ENCODE data around the gene COMMD3. TPM values are rescaled to one million over a fixed set of nuclear protein-coding genes. Genes with fewer than 3 reads are reported as not detected.
A peak's percentile ranks its signal among the peaks of the same experiment; 100 is the strongest.

COMMD3 gene
- total RNA-seq, 1 experiment from 2014 or later, result 43.5 TPM

- no peak for DNase-seq
- no peaks in the 10 kb centered on the region for H3F3A ChIP-seq (ENCODE audit: insufficient read depth, low read depth)
- no peak for TF ChIP-seq CTCF (conservative IDR thresholded peaks at IDR 0.05)
- TF ChIP-seq EZH2 (IDR thresholded peaks at IDR 0.05; ENCODE audit: low read depth), result no peak
- H3K9me2 ChIP-seq (ENCODE audit: insufficient read depth), result no peaks in the 10 kb centered on the region
- H3K4me3 ChIP-seq, result peak overlapping the region; percentile 84
- no TSS peak for BruUV-seq (replicated peaks)
- intact Hi-C loops (cut with micrococcal nuclease; ENCODE audit: unreplicated experiment), result loop anchor here (2.0 to 5.0 kb wide), 2 partner anchors 87 to 161 kb away; no protein-coding TSS in a partner anchor
- peak overlapping the region; percentile 91 for H2AFZ ChIP-seq
- H3K79me2 ChIP-seq (ENCODE audit: low read depth), result no peaks in the 10 kb centered on the region
- CTCF ChIA-PET, result no interaction called here
- H3K36me3 ChIP-seq (ENCODE audit: low read depth), result no peaks in the 10 kb centered on the region
- POLR2A ChIA-PET (ENCODE audit: unreplicated experiment), result no interaction called here
- H3K27ac ChIP-seq, result peak overlapping the region; percentile 61
- no peaks in the 10 kb centered on the region for H4K20me1 ChIP-seq (ENCODE audit: insufficient read depth)
- peaks cover 6% of the 10 kb centered on the region; the same call in 1 of the 2 replicates for H3K4me1 ChIP-seq (replicated peaks; ENCODE audit: insufficient read depth)
- H3K4me2 ChIP-seq, result peak overlapping the region; percentile 89
- no peaks in the 10 kb centered on the region for H3K27me3 ChIP-seq (ENCODE audit: insufficient read depth, low read depth)
- no peaks in the 10 kb centered on the region for H3K9me3 ChIP-seq (ENCODE audit: insufficient read depth, low read depth)
Observed at GRCh38 chr10:22341190-22341925, 25.2 kb downstream of the COMMD3 start.

GRCh38 chr10:22341926-22342196 lies 25.7 kb downstream of the COMMD3 start:
- ChIA-PET POLR2A (ENCODE audit: unreplicated experiment) (no interaction called here), CTCF (no interaction called here)
- peaks cover 6% of the 10 kb centered on the region; the same call in 1 of the 2 replicates for H3K4me1 ChIP-seq (replicated peaks; ENCODE audit: insufficient read depth)
- no peaks in the 10 kb centered on the region for H3K27me3 ChIP-seq (ENCODE audit: insufficient read depth, low read depth)
- no peaks in the 10 kb centered on the region for H3F3A ChIP-seq (ENCODE audit: insufficient read depth, low read depth)
- no peak for DNase-seq
- H3K4me2 ChIP-seq, result peak overlapping the region; percentile 89
- intact Hi-C loops (cut with micrococcal nuclease; ENCODE audit: unreplicated experiment), result loop anchor here (2.0 to 5.0 kb wide), 2 partner anchors 87 to 160 kb away; no protein-coding TSS in a partner anchor
- H3K9me3 ChIP-seq (ENCODE audit: insufficient read depth, low read depth), result no peaks in the 10 kb centered on the region
- no peaks in the 10 kb centered on the region for H3K36me3 ChIP-seq (ENCODE audit: low read depth)
- TF ChIP-seq CTCF (conservative IDR thresholded peaks at IDR 0.05), result no peak
- no peak for TF ChIP-seq EZH2 (IDR thresholded peaks at IDR 0.05; ENCODE audit: low read depth)
- H2AFZ ChIP-seq, result no peak overlapping the region
- H3K79me2 ChIP-seq (ENCODE audit: low read depth), result no peaks in the 10 kb centered on the region
- peak overlapping the region; percentile 84; the same call in 1 of the 2 replicates for H3K4me3 ChIP-seq
- no TSS peak for BruUV-seq (replicated peaks)
- no peaks in the 10 kb centered on the region for H4K20me1 ChIP-seq (ENCODE audit: insufficient read depth)
- H3K9me2 ChIP-seq (ENCODE audit: insufficient read depth), result no peaks in the 10 kb centered on the region
- H3K27ac ChIP-seq, result no peak overlapping the region

- no peaks in the 10 kb centered on the region for H4K20me1 ChIP-seq (ENCODE audit: insufficient read depth)
- no peak for DNase-seq
- no peaks in the 10 kb centered on the region for H3K36me3 ChIP-seq (ENCODE audit: low read depth)
- H3K4me2 ChIP-seq, result no peak overlapping the region
- H3K4me3 ChIP-seq, result no peak overlapping the region
- no peaks in the 10 kb centered on the region for H3K9me3 ChIP-seq (ENCODE audit: insufficient read depth, low read depth)
- no peak for TF ChIP-seq EZH2 (IDR thresholded peaks at IDR 0.05; ENCODE audit: low read depth)
- TF ChIP-seq CTCF (conservative IDR thresholded peaks at IDR 0.05), result no peak
- intact Hi-C loops (cut with micrococcal nuclease; ENCODE audit: unreplicated experiment), result loop anchor here (5.0 kb wide), 1 partner anchor 160 kb away; no protein-coding TSS in a partner anchor
- no peaks in the 10 kb centered on the region for H3K9me2 ChIP-seq (ENCODE audit: insufficient read depth)
- no peaks in the 10 kb centered on the region for H3F3A ChIP-seq (ENCODE audit: insufficient read depth, low read depth)
- no TSS peak for BruUV-seq (replicated peaks)
- H3K27me3 ChIP-seq (ENCODE audit: insufficient read depth, low read depth), result no peaks in the 10 kb centered on the region
- peaks cover 6% of the 10 kb centered on the region; the same call in 1 of the 2 replicates for H3K4me1 ChIP-seq (replicated peaks; ENCODE audit: insufficient read depth)
- no peaks in the 10 kb centered on the region for H3K79me2 ChIP-seq (ENCODE audit: low read depth)
- POLR2A ChIA-PET (ENCODE audit: unreplicated experiment), result no interaction called here
- no peak overlapping the region for H2AFZ ChIP-seq
- no peak overlapping the region for H3K27ac ChIP-seq
- CTCF ChIA-PET, result no interaction called here
Observed at GRCh38 chr10:22342421-22342820, 26.2 kb downstream of the COMMD3 start.

All from PC-9 (cell line).